ENCODE data around the gene ERC2.

ERC2 gene

DNA sequence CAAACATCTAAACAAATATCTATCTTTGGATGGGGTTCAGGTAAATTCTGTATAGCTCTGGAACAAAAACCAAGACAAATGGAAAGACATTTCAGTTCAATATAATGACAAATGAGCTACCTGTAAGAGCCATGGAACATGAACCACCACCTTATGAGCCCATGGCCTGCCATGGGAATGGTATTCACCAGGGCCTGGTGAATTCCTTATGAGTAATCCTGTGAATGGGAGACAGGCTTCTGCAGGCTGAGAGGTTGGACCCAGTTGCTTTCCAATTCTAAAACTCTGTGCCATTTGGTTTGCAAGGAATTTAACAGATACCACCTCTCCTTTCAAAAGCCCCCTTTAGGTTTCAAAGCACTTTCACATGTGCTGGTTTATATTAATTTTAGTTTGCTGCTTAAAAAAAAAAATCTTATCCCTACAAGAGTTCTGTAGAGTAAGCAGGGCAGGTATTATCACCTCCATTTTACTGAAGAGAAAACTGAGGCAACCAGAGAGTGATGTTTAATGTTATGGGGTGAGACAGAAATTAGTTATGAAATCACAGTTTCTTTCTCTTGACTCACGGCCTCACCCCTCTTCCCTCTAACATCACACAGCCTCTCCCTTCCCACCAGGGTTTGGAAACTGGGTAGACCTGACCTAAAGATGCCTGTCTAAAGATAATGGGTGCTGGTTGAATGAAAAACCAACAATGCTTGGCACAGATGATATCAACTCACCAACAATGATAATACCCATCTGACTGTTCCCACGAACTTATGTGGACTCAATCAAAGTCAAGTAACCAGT is 583.6 kb downstream of the ERC2 start:
- TF ChIP-seq GATA2 (IDR thresholded peaks at IDR 0.05; ENCODE audit: low read depth, low read length) (no peak), GATA3 (IDR thresholded peaks at IDR 0.05; ENCODE audit: low read depth, low read length) (no peak)

- no peak for TF ChIP-seq GATA3 (IDR thresholded peaks at IDR 0.05; ENCODE audit: low read depth, low read length)
- TF ChIP-seq GATA2 (IDR thresholded peaks at IDR 0.05; ENCODE audit: low read depth, low read length): no peak
These were observed 584.2 kb downstream of the ERC2 start for GRCh38 chr3:55884066-55884465.

DNA sequence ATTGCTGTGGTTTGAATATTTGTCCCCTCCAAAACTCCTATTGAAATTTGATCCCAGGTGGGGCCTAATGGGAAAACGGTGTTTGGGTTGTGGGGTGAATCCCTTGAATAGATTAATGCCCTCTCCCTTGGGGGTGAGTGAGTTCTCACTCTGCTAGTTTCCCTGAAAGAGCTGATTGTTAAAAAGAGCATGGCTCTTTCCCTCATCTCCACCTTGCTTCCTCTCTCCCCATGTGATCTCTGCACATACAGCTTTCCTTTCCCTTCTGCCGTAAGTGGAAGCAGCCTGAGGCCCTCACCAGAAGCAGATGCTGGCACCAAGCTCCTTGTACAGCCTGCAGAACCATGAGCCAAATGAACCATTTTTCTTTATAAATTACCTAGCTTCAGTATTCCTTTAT is 586.3 kb downstream of the ERC2 start:
- TF ChIP-seq GATA3 (IDR thresholded peaks at IDR 0.05; ENCODE audit: low read depth, low read length) (no peak), GATA2 (IDR thresholded peaks at IDR 0.05; ENCODE audit: low read depth, low read length) (no peak)

DNA sequence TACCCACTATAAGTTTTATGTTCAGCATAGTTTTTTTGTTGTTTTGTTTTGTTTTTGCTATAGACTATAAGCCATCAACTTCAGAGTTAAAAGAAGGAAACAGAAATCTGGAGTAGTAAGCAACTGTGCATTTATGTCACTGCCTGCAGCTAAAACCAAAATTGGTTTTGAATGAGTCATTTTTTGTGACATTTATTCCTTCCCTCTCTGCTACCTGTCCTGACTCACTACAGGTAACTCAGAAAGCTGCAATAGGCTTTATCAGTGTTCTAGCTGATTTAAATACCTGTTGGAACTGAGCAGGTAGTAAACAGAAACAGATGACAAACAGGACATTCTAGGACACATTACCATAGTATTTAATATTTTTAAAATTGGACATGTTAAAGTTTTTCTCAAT is 587.9 kb downstream of the ERC2 start:
- no peak for TF ChIP-seq GATA3 (IDR thresholded peaks at IDR 0.05; ENCODE audit: low read depth, low read length)
- TF ChIP-seq GATA2 (IDR thresholded peaks at IDR 0.05; ENCODE audit: low read depth, low read length): no peak

GRCh38 chr3:55879901-55880331 is 588.4 kb downstream of the ERC2 start:
- TF ChIP-seq GATA3 (IDR thresholded peaks at IDR 0.05; ENCODE audit: low read depth, low read length): no peak
- TF ChIP-seq GATA2 (IDR thresholded peaks at IDR 0.05; ENCODE audit: low read depth, low read length): no peak

- no peak for TF ChIP-seq GATA2 (IDR thresholded peaks at IDR 0.05; ENCODE audit: low read depth, low read length)
- no peak for TF ChIP-seq GATA3 (IDR thresholded peaks at IDR 0.05; ENCODE audit: low read depth, low read length)
These were observed 590.6 kb downstream of the ERC2 start for GRCh38 chr3:55877703-55878102.

DNA sequence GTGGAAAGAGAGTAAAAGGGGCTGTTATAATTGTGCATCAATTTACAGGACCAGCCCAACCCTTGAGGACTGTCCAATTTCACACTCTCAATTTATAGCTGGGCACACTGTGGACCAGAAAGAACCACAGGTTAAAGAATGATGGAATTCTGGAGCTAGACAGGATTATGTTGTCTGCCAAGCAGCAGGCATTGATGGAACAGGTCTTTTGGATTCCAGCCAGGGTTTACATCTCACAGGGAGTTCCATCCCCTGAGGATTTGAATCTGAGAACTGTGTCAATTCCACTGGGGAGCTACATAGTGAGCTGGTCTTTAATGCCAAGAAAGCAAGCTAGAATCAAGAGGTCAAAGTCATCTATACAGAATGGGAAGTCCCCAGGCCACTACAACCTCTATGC is 591.7 kb downstream of the ERC2 start:
- TF ChIP-seq GATA2 (IDR thresholded peaks at IDR 0.05; ENCODE audit: low read depth, low read length): no peak

DNA sequence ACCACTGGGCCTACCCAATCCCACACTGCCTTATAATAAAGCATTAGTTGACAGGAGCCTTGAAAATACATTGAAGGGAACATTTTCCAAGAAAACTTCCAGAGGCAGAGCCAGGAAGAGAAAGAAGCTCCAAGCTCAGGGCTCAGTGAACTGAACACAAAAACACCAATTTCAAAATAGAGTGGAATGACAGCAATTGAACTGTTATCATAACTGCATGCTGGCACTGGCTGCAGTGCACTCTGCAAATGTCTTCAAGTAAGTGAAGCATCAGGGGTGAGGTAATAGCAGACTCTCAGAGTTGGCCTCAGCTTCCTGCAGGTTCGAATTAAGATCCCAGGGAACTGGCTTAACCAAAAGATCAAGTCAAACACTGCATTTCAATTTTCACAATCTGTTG is 593.2 kb downstream of the ERC2 start:
- no peak for TF ChIP-seq GATA3 (IDR thresholded peaks at IDR 0.05; ENCODE audit: low read depth, low read length)
- no peak for TF ChIP-seq GATA2 (IDR thresholded peaks at IDR 0.05; ENCODE audit: low read depth, low read length)

DNA sequence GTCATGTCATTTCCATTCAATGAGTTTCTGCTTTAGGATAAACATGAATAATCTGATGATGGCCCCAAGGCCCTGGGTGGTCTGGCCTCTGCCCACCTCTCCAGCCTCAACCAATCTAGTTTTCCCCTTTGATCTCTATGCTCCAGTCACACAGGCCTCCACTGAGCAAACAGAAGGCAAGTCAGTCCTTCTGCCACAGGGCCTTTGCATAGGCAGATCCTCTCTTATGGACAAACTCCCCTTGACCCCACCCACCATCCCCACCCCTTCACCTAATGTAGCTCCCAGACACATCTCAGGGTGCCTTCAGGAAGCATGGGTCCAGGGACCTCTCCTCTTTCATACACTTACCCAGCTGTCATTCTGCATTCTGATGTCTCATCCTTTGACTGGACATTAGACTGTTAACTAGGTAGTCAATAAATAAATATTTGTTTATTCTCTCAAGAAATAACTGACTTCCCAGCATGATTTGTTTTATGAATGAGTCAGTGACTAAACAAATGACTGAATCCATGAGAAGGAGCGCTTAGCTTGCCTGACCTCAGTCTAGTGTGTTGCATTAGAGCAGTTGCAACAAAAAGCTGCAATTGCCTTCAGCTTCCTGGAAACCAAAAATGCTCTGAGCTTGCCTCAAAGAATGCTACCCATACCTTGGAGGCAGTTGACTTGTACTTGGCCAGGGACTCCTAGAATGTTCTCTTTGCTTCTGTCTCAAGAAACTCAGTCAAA is 594.6 kb downstream of the ERC2 start:
- TF ChIP-seq GATA3 (IDR thresholded peaks at IDR 0.05; ENCODE audit: low read depth, low read length) (no peak), GATA2 (IDR thresholded peaks at IDR 0.05; ENCODE audit: low read depth, low read length) (no peak)

DNA sequence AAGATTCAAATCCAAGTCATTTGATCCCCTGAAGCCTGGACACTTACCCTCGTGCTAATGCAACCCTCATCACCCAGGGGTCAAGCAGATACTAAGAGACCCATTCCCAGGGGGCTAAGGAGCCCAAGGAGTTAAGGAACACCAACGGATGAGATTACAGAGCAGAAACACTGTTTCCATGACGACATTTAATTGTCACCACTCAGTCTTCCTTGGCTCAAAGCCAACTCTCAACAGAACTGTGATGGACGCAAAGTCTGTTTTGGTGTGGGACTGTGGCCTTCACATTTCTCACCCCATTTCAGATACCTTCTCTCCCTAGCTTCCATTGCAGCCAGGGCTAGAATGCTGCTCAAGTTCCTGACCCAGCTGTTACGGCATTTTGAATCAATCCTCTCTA is 597.7 kb downstream of the ERC2 start:
- no peak for TF ChIP-seq GATA2 (IDR thresholded peaks at IDR 0.05; ENCODE audit: low read depth, low read length)
- TF ChIP-seq GATA3 (IDR thresholded peaks at IDR 0.05; ENCODE audit: low read depth, low read length): no peak

DNA sequence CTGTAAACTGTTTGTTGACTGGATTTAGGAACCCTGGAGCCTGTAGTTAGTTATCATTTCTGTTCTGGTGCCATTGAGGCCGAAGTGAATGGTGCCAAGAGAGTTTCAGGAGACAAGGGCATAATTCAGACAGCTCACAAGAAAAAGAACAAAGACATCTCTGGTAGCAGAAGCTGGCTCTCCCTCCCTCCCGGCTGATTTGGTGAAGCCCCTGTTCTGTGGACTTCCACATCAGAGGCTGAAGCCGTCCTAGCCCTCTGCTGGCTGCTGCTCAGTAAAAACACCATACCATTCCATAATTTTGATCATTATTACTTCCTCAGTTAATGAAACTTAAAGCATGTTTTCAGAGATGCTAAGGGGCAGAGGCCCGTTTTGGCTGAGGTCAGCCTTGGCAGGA is 599.9 kb downstream of the ERC2 start:
- TF ChIP-seq GATA3 (IDR thresholded peaks at IDR 0.05; ENCODE audit: low read depth, low read length) (no peak), GATA2 (IDR thresholded peaks at IDR 0.05; ENCODE audit: low read depth, low read length) (no peak)

GRCh38 chr3:55863028-55863427 is 605.2 kb downstream of the ERC2 start:
- TF ChIP-seq GATA2 (IDR thresholded peaks at IDR 0.05; ENCODE audit: low read depth, low read length) (no peak), GATA3 (IDR thresholded peaks at IDR 0.05; ENCODE audit: low read depth, low read length) (no peak)

GRCh38 chr3:55860049-55860721 is 608.1 kb downstream of the ERC2 start:
- no peak for TF ChIP-seq GATA3 (IDR thresholded peaks at IDR 0.05; ENCODE audit: low read depth, low read length)
- no peak for TF ChIP-seq GATA2 (IDR thresholded peaks at IDR 0.05; ENCODE audit: low read depth, low read length)

GRCh38 chr3:55859305-55859704 is 609.0 kb downstream of the ERC2 start:
- TF ChIP-seq GATA3 (IDR thresholded peaks at IDR 0.05; ENCODE audit: low read depth, low read length) (no peak), GATA2 (IDR thresholded peaks at IDR 0.05; ENCODE audit: low read depth, low read length) (no peak)

GRCh38 chr3:55858727-55859126 is 609.5 kb downstream of the ERC2 start:
- TF ChIP-seq GATA3 (IDR thresholded peaks at IDR 0.05; ENCODE audit: low read depth, low read length) (no peak), GATA2 (IDR thresholded peaks at IDR 0.05; ENCODE audit: low read depth, low read length) (no peak)

All from SH-SY5Y (cell line).